ENCODE measurements around the gene ELFN1. TPM values are rescaled to one million over a fixed set of nuclear protein-coding genes. Genes with fewer than 3 reads are reported as not detected.

Gene ELFN1
- total RNA-seq, 2 experiments from 2014 or later = 0.20 to 0.36 TPM

GRCh38 chr7:1670894-1671593, 967 bp downstream of the ELFN1 start:
- CTCF ChIA-PET = no interaction called here
- Mint-ChIP-seq H3K36me3 (ENCODE audit: low read depth) (no peaks in the 10 kb centered on the region), H3K27ac (no peak overlapping the region), H3K27me3 (peaks cover 31% of the 10 kb centered on the region), H3K9me3 (no peaks in the 10 kb centered on the region), H3K4me1 (ENCODE audit: low read depth) (peaks cover 5% of the 10 kb centered on the region), H3K4me3 (no peak overlapping the region)
- no peak for TF ChIP-seq CTCF (IDR thresholded peaks at IDR 0.05)
- ATAC-seq (no peak), DNase-seq (no peak)
- POLR2A ChIA-PET = no interaction called here
- intact Hi-C loops (cut with micrococcal nuclease) = no loop called here

GRCh38 chr7:1671594-1672451, 1.7 kb downstream of the ELFN1 start:
- H3K27ac Mint-ChIP-seq = no peak overlapping the region
- no peak overlapping the region for H3K4me3 Mint-ChIP-seq
- H3K9me3 Mint-ChIP-seq = no peaks in the 10 kb centered on the region
- no peak for TF ChIP-seq CTCF (IDR thresholded peaks at IDR 0.05)
- ATAC-seq (no peak), DNase-seq (no peak)
- intact Hi-C loops (cut with micrococcal nuclease) = no loop called here
- ChIA-PET CTCF (no interaction called here), POLR2A (no interaction called here)
- no peaks in the 10 kb centered on the region for H3K36me3 Mint-ChIP-seq (ENCODE audit: low read depth)
- peaks cover 5% of the 10 kb centered on the region for H3K4me1 Mint-ChIP-seq (ENCODE audit: low read depth)
- H3K27me3 Mint-ChIP-seq = peaks cover 31% of the 10 kb centered on the region

- no peak for ATAC-seq
Measured at GRCh38 chr7:1672851-1673486, 2.9 kb downstream of the ELFN1 start.

GRCh38 chr7:1673581-1674118, 3.6 kb downstream of the ELFN1 start:
- H3K27ac Mint-ChIP-seq = no peak overlapping the region
- ChIA-PET CTCF (no interaction called here), POLR2A (no interaction called here)
- H3K27me3 Mint-ChIP-seq = peaks cover 21% of the 10 kb centered on the region
- no peak overlapping the region for H3K4me3 Mint-ChIP-seq
- intact Hi-C loops (cut with micrococcal nuclease) = no loop called here
- ATAC-seq (no peak), DNase-seq (no peak)
- no peak for TF ChIP-seq CTCF (IDR thresholded peaks at IDR 0.05)
- H3K4me1 Mint-ChIP-seq (ENCODE audit: low read depth) = peaks cover 3% of the 10 kb centered on the region
- H3K9me3 Mint-ChIP-seq = no peaks in the 10 kb centered on the region
- H3K36me3 Mint-ChIP-seq (ENCODE audit: low read depth) = no peaks in the 10 kb centered on the region

More at GRCh38 chr7:1672851-1673486, 2.9 kb downstream of the ELFN1 start:
- POLR2A ChIA-PET = no interaction called here
- peaks cover 5% of the 10 kb centered on the region for H3K4me1 Mint-ChIP-seq (ENCODE audit: low read depth)
- CTCF ChIA-PET = no interaction called here
- intact Hi-C loops (cut with micrococcal nuclease) = no loop called here
- DNase-seq = no peak
- TF ChIP-seq CTCF (IDR thresholded peaks at IDR 0.05) = no peak
- no peaks in the 10 kb centered on the region for H3K9me3 Mint-ChIP-seq
- H3K27ac Mint-ChIP-seq = no peak overlapping the region
- peaks cover 28% of the 10 kb centered on the region for H3K27me3 Mint-ChIP-seq
- no peaks in the 10 kb centered on the region for H3K36me3 Mint-ChIP-seq (ENCODE audit: low read depth)
- no peak overlapping the region for H3K4me3 Mint-ChIP-seq

Measured in activated CD8-positive, alpha-beta T cell treated with anti-CD3 and anti-CD28 coated beads for 36 hours (primary cell).